Measurements from ENCODE around the gene CUL9. TPM values are rescaled to one million over a fixed set of nuclear protein-coding genes. Genes with fewer than 3 reads are reported as not detected.
"Not testable (repeated sequence)": the region's sequence is repeated elsewhere in the genome, so short reads cannot be mapped to it uniquely, and the experiment has no call there.

CUL9 gene
- 10 to 100 TPM; 34.0 to 35.1 TPM for total RNA-seq

- Mint-ChIP-seq H3K4me3 (peak within 1 kb of the TSS; percentile 90), H3K27ac (peak within 1 kb of the TSS; percentile 91), H3K36me3 (ENCODE audit: low read depth) (peaks cover 28% of the 10 kb centered on the region), H3K9me3 (ENCODE audit: low read depth) (no peaks in the 10 kb centered on the region), H3K4me1 (peaks cover 46% of the 10 kb centered on the region), H3K27me3 (no peaks in the 10 kb centered on the region)
- intact Hi-C loops (cut with DNase I, micrococcal nuclease) = loop anchor here (1.0 to 2.0 kb wide), 4 partner anchors 8 to 254 kb away; partner anchors contain the start of gene ABCC10 (in 1 of the 2)
- DNase-seq (peak; percentile 90), ATAC-seq (peak; percentile 95)
- ChIA-PET CTCF (interaction anchor here (1.0 to 1.1 kb wide), 2 partner anchors 47 to 437 kb away, joined by 3 read pairs; partner anchors contain the start of gene TBCC), POLR2A (interaction anchor here (0.6 to 1.4 kb wide), 5 partner anchors 10 to 1069 kb away, joined by 3 to 8 read pairs (median 4); partner anchors contain the start of genes POLR1C, SRF and YIPF3)
These were observed at the start of gene CUL9 for GRCh38 chr6:43181942-43182860. CUL9 (plus strand) TSS chr6:43182196; CDS start chr6:43184311, 2,115 bp downstream.

- intact Hi-C loops (cut with DNase I, micrococcal nuclease) = no loop called here
- Mint-ChIP-seq H3K36me3 (ENCODE audit: low read depth) (no peaks in the 10 kb centered on the region), H3K4me3 (no peak overlapping the region), H3K9me3 (ENCODE audit: low read depth) (no peaks in the 10 kb centered on the region), H3K4me1 (peaks cover under 1% of the 10 kb centered on the region), H3K27me3 (no peaks in the 10 kb centered on the region), H3K27ac (no peak overlapping the region)
- ChIA-PET POLR2A (no interaction called here), CTCF (interaction anchor here (1.0 kb wide), 1 partner anchor 118 kb away, joined by 5 read pairs; no protein-coding TSS in a partner anchor)
- ATAC-seq = no peak
- DNase-seq = no peak
These were observed 43.7 kb upstream of the CUL9 start for GRCh38 chr6:43138267-43138666.

- CTCF ChIA-PET; POLR2A ChIA-PET; ATAC-seq; DNase-seq; H3K4me3 Mint-ChIP-seq; H3K36me3 Mint-ChIP-seq (ENCODE audit: low read depth); H3K27me3 Mint-ChIP-seq; H3K27ac Mint-ChIP-seq; H3K9me3 Mint-ChIP-seq (ENCODE audit: low read depth); H3K4me1 Mint-ChIP-seq: not testable (repeated sequence)
- intact Hi-C loops (cut with DNase I, micrococcal nuclease) = loop anchor here in 1 of 2 experiments (10.0 kb wide), 1 partner anchor 175 kb away; the partner anchor contains the start of gene GNMT
These were observed 42.0 kb upstream of the CUL9 start for GRCh38 chr6:43139973-43140372.

GRCh38 chr6:43141644-43142043, 40.4 kb upstream of the CUL9 start:
- ATAC-seq (no peak), DNase-seq (no peak)
- CTCF ChIA-PET = no interaction called here
- peaks cover 5% of the 10 kb centered on the region for H3K4me1 Mint-ChIP-seq
- no peak overlapping the region for H3K27ac Mint-ChIP-seq
- intact Hi-C loops (cut with DNase I, micrococcal nuclease) = loop anchor here (2.0 to 10.0 kb wide), 3 partner anchors 71 to 177 kb away; partner anchors contain the start of gene GNMT (in 1 of the 2)
- no peaks in the 10 kb centered on the region for H3K27me3 Mint-ChIP-seq
- POLR2A ChIA-PET = no interaction called here
- H3K36me3 Mint-ChIP-seq (ENCODE audit: low read depth) = no peaks in the 10 kb centered on the region
- H3K9me3 Mint-ChIP-seq (ENCODE audit: low read depth) = no peaks in the 10 kb centered on the region
- no peak overlapping the region for H3K4me3 Mint-ChIP-seq

- CTCF ChIA-PET = interaction anchor here (0.8 to 3.1 kb wide), 4 partner anchors 11 to 211 kb away, joined by 3 to 32 read pairs (median 5); no protein-coding TSS in a partner anchor
- intact Hi-C loops (cut with DNase I, micrococcal nuclease) = loop anchor here (2.0 to 10.0 kb wide), 3 partner anchors 71 to 177 kb away; partner anchors contain the start of gene GNMT (in 1 of the 2)
- Mint-ChIP-seq H3K27me3 (no peaks in the 10 kb centered on the region), H3K27ac (no peak overlapping the region), H3K4me3 (no peak overlapping the region), H3K9me3 (ENCODE audit: low read depth) (no peaks in the 10 kb centered on the region), H3K36me3 (ENCODE audit: low read depth) (no peaks in the 10 kb centered on the region), H3K4me1 (peaks cover 5% of the 10 kb centered on the region)
- DNase-seq (no peak), ATAC-seq (no peak)
- POLR2A ChIA-PET = no interaction called here
These were observed 39.9 kb upstream of the CUL9 start for GRCh38 chr6:43142101-43142500.

- intact Hi-C loops (cut with DNase I, micrococcal nuclease) = loop anchor here (1.0 to 10.0 kb wide), 7 partner anchors 73 to 242 kb away; partner anchors contain the start of genes CUL7 (in 1 of the 2) and GNMT (in 1 of the 2)
- CTCF ChIA-PET = interaction anchor here (0.5 to 3.1 kb wide), 59 partner anchors 9 to 519 kb away, joined by 3 to 32 read pairs (median 3); partner anchors contain the start of genes CNPY3, CUL7, GNMT and KLC4
- DNase-seq (peak; percentile 90), ATAC-seq (peak; percentile 99)
- Mint-ChIP-seq H3K4me1 (peaks cover 5% of the 10 kb centered on the region), H3K27me3 (no peaks in the 10 kb centered on the region), H3K27ac (no peak overlapping the region), H3K4me3 (no peak overlapping the region), H3K36me3 (ENCODE audit: low read depth) (no peaks in the 10 kb centered on the region), H3K9me3 (ENCODE audit: low read depth) (no peaks in the 10 kb centered on the region)
- POLR2A ChIA-PET = no interaction called here
These were observed 38.5 kb upstream of the CUL9 start for GRCh38 chr6:43143235-43144128.

GRCh38 chr6:43144879-43145278, 37.1 kb upstream of the CUL9 start:
- no peak overlapping the region for H3K27ac Mint-ChIP-seq
- POLR2A ChIA-PET = no interaction called here
- intact Hi-C loops (cut with DNase I, micrococcal nuclease) = loop anchor here in 1 of 2 experiments (10.0 kb wide), 1 partner anchor 180 kb away; the partner anchor contains the start of gene GNMT

GRCh38 chr6:43146261-43146660, 35.7 kb upstream of the CUL9 start:
- DNase-seq (no peak), ATAC-seq (no peak)
- Mint-ChIP-seq H3K9me3 (ENCODE audit: low read depth) (no peaks in the 10 kb centered on the region), H3K36me3 (ENCODE audit: low read depth) (no peaks in the 10 kb centered on the region), H3K27ac (no peak overlapping the region), H3K4me3 (no peak overlapping the region), H3K4me1 (peaks cover 5% of the 10 kb centered on the region), H3K27me3 (no peaks in the 10 kb centered on the region)
- ChIA-PET POLR2A (interaction anchor here (0.6 kb wide), 1 partner anchor 795 kb away, joined by 3 read pairs; no protein-coding TSS in a partner anchor), CTCF (interaction anchor here (0.6 to 0.9 kb wide), 2 partner anchors 67 to 137 kb away, joined by 3 to 4 read pairs; no protein-coding TSS in a partner anchor)
- intact Hi-C loops (cut with DNase I, micrococcal nuclease) = loop anchor here in 1 of 2 experiments (10.0 kb wide), 1 partner anchor 181 kb away; the partner anchor contains the start of gene GNMT

More at GRCh38 chr6:43144879-43145278, 37.1 kb upstream of the CUL9 start:
- CTCF ChIA-PET = interaction anchor here (0.5 to 3.1 kb wide), 3 partner anchors 13 to 137 kb away, joined by 3 to 32 read pairs (median 13); no protein-coding TSS in a partner anchor
- Mint-ChIP-seq H3K36me3 (ENCODE audit: low read depth) (no peaks in the 10 kb centered on the region), H3K4me3 (no peak overlapping the region), H3K9me3 (ENCODE audit: low read depth) (no peaks in the 10 kb centered on the region), H3K27me3 (no peaks in the 10 kb centered on the region), H3K4me1 (peaks cover 5% of the 10 kb centered on the region)
- ATAC-seq = no peak
- DNase-seq = no peak

GRCh38 chr6:43146709-43147688, 35.0 kb upstream of the CUL9 start:
- CTCF ChIA-PET = interaction anchor here (0.6 to 0.9 kb wide), 2 partner anchors 68 to 137 kb away, joined by 3 to 4 read pairs; no protein-coding TSS in a partner anchor
- no peak for ATAC-seq

More at GRCh38 chr6:43146709-43147688, 35.0 kb upstream of the CUL9 start:
- Mint-ChIP-seq H3K27ac (no peak overlapping the region), H3K4me3 (no peak overlapping the region), H3K27me3 (no peaks in the 10 kb centered on the region), H3K9me3 (ENCODE audit: low read depth) (no peaks in the 10 kb centered on the region), H3K4me1 (peaks cover 5% of the 10 kb centered on the region), H3K36me3 (ENCODE audit: low read depth) (no peaks in the 10 kb centered on the region)
- POLR2A ChIA-PET = no interaction called here
- intact Hi-C loops (cut with DNase I, micrococcal nuclease) = loop anchor here in 1 of 2 experiments (10.0 kb wide), 1 partner anchor 182 kb away; the partner anchor contains the start of gene GNMT
- no peak for DNase-seq
